GM23338 (cell line): ENCODE data around the gene CAPN10. TPM values are rescaled to one million over a fixed set of nuclear protein-coding genes. Genes with fewer than 3 reads are reported as not detected.

Experiments
- ATAC-seq: fragments of 200-7000 bp; cut with Tn5 transposase; 3 replicates; pipeline ENCODE4 v1.9.1; 2020
- DNase-seq: peaks from one replicate; pipeline ENCODE4 v3.0.0-alpha.2; 2015; ENCODE audit warnings: low spot score
- H2AFZ ChIP-seq: fragments of 200-600 bp; sonication (generic); 2 replicates; pipeline ENCODE4 v1.8.0; 2016; ENCODE audit warnings: antibody characterized with exemption, mild to moderate bottlenecking, moderate library complexity
- H3F3A ChIP-seq: fragments of 200-600 bp; sonication (generic); replicated peaks from 2 replicates; pipeline ENCODE4 v1.8.0; 2017; ENCODE audit warnings: antibody characterized with exemption, mixed run types, low read depth
- H3K27ac ChIP-seq: fragments of 200-600 bp; sonication (generic); 2 replicates; pipeline ENCODE4 v1.6.1; 2016; ENCODE audit warnings: low read depth
- H3K27me3 ChIP-seq: fragments of 200-600 bp; sonication (generic); 2 replicates; pipeline ENCODE4 v1.8.0; 2016; ENCODE audit warnings: mild to moderate bottlenecking, mixed run types, moderate library complexity; ENCODE audit not compliant: insufficient read depth
- H3K36me3 ChIP-seq: fragments of 200-600 bp; sonication (generic); 2 replicates; pipeline ENCODE4 v1.8.0; 2016; ENCODE audit warnings: mild to moderate bottlenecking; ENCODE audit not compliant: insufficient read depth
- H3K4me1 ChIP-seq: fragments of 200-600 bp; sonication (generic); 2 replicates; pipeline ENCODE4 v1.8.0; 2016; ENCODE audit warnings: mild to moderate bottlenecking, moderate library complexity; ENCODE audit not compliant: insufficient read depth
- H3K4me2 ChIP-seq: fragments of 200-600 bp; sonication (generic); 2 replicates; pipeline ENCODE4 v1.7.1; 2017; ENCODE audit warnings: mixed run types
- H3K4me3 ChIP-seq: fragments of 200-600 bp; sonication (generic); 2 replicates; pipeline ENCODE4 v1.6.1; 2016; ENCODE audit warnings: mixed run types
- H3K79me2 ChIP-seq: fragments of 200-600 bp; sonication (generic); replicated peaks from 2 replicates; pipeline ENCODE4 v1.8.0; 2017; ENCODE audit warnings: mild to moderate bottlenecking; ENCODE audit not compliant: insufficient read depth
- H3K9me2 ChIP-seq: fragments of 200-600 bp; sonication (generic); 2 replicates; pipeline ENCODE4 v1.8.0; 2017; ENCODE audit not compliant: insufficient read depth
- H4K20me1 ChIP-seq: fragments of 200-600 bp; sonication (generic); replicated peaks from 2 replicates; pipeline ENCODE4 v1.8.0; 2017; ENCODE audit warnings: mild to moderate bottlenecking; ENCODE audit not compliant: insufficient read depth
- H3K27ac Mint-ChIP-seq: 2 replicates; pipeline ENCODE4 v1.8.0; 2020; ENCODE audit warnings: inconsistent platforms, mild to moderate bottlenecking, moderate library complexity, mixed read lengths
- H3K27me3 Mint-ChIP-seq: 3 replicates; pipeline ENCODE4 v1.8.0; 2022; ENCODE audit warnings: low read depth, mild to moderate bottlenecking, moderate library complexity, mixed read lengths, inconsistent platforms; ENCODE audit not compliant: insufficient read depth, poor library complexity
- H3K36me3 Mint-ChIP-seq: 3 replicates; pipeline ENCODE4 v1.8.0; 2021; ENCODE audit warnings: low read depth, mild to moderate bottlenecking, inconsistent platforms, moderate library complexity, mixed read lengths
- H3K4me1 Mint-ChIP-seq: 3 replicates; pipeline ENCODE4 v1.8.0; 2020; ENCODE audit warnings: mild to moderate bottlenecking, inconsistent platforms, mixed read lengths
- H3K4me3 Mint-ChIP-seq: 3 replicates; pipeline ENCODE4 v1.8.0; 2021; ENCODE audit warnings: moderate library complexity, mild to moderate bottlenecking, inconsistent platforms, mixed read lengths
- H3K9me3 Mint-ChIP-seq: 3 replicates; pipeline ENCODE4 v1.8.0; 2020; ENCODE audit warnings: moderate library complexity, mild to moderate bottlenecking, inconsistent platforms, mixed read lengths
- NANOG ChIP-seq: IDR thresholded peaks from 2 replicates; pipeline ENCODE4 v1.6.1; 2016; ENCODE audit warnings: antibody characterized with exemption, borderline replicate concordance
- STAT1 ChIP-seq: IDR thresholded peaks from one replicate; pipeline ENCODE4 v1.6.1; 2016; ENCODE audit warnings: antibody characterized with exemption; ENCODE audit not compliant: unreplicated experiment
- polyA plus RNA-seq: library from polyadenylated mRNA; unstranded; fragments of >200 nt; fragmentation: Nextera tagmentation; extraction: Ambion mirVana; gene quantifications from 2 replicates; pipeline ENCODE4 v1.2.1, GENCODE V29; 2016
- total RNA-seq: library from RNA; depleted of rRNA; stranded (reverse); fragments of >200 nt; shearing (Covaris generic); gene quantifications from 2 replicates; pipeline ENCODE4 v1.2.3, GENCODE V29; 2014
- TF ChIP-seq, protein P1 (sequence below), 2 experiments: fragments of 200-600 bp in 1 of 2; sonication (generic) in 1 of 2; conservative IDR thresholded peaks; 2 replicates each; pipeline versions ENCODE4 v1.5.1 to v1.6.1; 2016 to 2017; ENCODE audit warnings: antibody characterized with exemption in 2 of 2, low read depth in 2 of 2, mild to moderate bottlenecking in 2 of 2, moderate library complexity in 1 of 2
- TF ChIP-seq, protein P2 (sequence below): IDR thresholded peaks from one replicate; pipeline ENCODE4 v1.6.1; 2018; ENCODE audit warnings: antibody characterized with exemption; ENCODE audit not compliant: unreplicated experiment

The CAPN10 gene
- total and polyA plus RNA-seq, 2 experiments from 2014 or later: 30.2 to 59.8 TPM

DNA sequence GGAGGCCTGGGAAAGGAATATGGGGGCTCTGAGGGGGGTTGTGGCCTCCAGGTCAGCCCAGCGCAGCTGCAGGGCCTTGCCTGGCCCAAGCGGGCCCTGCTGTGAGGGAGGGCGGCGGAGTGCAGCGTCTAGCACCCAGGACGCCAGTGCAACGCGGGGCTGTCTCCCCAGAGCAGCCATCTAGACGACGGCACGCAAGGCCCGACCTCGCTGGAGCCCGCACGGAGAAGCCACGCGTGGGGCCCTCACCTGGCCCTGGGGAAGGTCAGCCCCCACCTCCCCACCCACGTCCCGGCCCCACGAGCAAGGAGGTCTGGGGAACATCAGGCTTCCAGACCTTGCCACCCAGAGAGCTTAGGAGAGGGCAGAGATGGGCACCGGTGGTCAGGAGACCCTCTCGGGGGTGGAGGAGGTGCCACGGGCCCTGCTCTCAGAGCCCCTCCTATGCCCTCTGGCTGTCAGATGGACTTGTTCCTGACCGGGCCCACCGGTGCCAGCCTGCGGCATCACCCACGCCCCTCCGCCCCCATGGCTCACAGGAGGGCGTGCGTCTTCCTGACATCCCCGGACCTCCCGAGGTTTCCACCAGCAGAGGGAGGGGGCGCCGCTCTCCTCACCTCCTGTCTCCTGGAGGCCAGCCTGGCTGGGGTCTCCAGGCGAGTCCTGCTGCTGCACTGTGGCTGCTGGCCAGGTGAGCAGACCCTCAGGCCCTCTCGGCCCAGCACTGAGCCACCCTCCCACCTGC is 55.7 kb downstream of the CAPN10 start:
- H4K20me1 ChIP-seq: no peaks in the 10 kb centered on the region
- H2AFZ ChIP-seq: no peak overlapping the region
- H3K4me3 Mint-ChIP-seq: no peak overlapping the region
- no peaks in the 10 kb centered on the region for H3K36me3 ChIP-seq
- H3F3A ChIP-seq: no peaks in the 10 kb centered on the region
- H3K9me2 ChIP-seq: no peaks in the 10 kb centered on the region
- ATAC-seq (no peak), DNase-seq (no peak)
- no peak overlapping the region for H3K27ac Mint-ChIP-seq
- no peak overlapping the region for H3K27ac ChIP-seq
- H3K27me3 Mint-ChIP-seq: peaks cover 12% of the 10 kb centered on the region
- no peaks in the 10 kb centered on the region for H3K79me2 ChIP-seq
- H3K4me2 ChIP-seq: no peak overlapping the region
- no peaks in the 10 kb centered on the region for H3K4me1 ChIP-seq
- peaks cover 3% of the 10 kb centered on the region; the same call in 1 of the 3 replicates for H3K36me3 Mint-ChIP-seq
- H3K4me1 Mint-ChIP-seq: no peaks in the 10 kb centered on the region
- peaks cover 7% of the 10 kb centered on the region; the same call in 2 of the 3 replicates for H3K9me3 Mint-ChIP-seq
- H3K4me3 ChIP-seq: no peak overlapping the region
- H3K27me3 ChIP-seq: no peaks in the 10 kb centered on the region
- no peak for TF ChIP-seq NANOG
- TF ChIP-seq, protein P1, sequence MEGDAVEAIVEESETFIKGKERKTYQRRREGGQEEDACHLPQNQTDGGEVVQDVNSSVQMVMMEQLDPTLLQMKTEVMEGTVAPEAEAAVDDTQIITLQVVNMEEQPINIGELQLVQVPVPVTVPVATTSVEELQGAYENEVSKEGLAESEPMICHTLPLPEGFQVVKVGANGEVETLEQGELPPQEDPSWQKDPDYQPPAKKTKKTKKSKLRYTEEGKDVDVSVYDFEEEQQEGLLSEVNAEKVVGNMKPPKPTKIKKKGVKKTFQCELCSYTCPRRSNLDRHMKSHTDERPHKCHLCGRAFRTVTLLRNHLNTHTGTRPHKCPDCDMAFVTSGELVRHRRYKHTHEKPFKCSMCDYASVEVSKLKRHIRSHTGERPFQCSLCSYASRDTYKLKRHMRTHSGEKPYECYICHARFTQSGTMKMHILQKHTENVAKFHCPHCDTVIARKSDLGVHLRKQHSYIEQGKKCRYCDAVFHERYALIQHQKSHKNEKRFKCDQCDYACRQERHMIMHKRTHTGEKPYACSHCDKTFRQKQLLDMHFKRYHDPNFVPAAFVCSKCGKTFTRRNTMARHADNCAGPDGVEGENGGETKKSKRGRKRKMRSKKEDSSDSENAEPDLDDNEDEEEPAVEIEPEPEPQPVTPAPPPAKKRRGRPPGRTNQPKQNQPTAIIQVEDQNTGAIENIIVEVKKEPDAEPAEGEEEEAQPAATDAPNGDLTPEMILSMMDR (conservative IDR thresholded peaks at IDR 0.05; ENCODE audit: low read depth in 2 of 2): 0 out of 4 replicates have a peak, but pooled peaks of 1 of the 2 experiments have one; percentile 9

DNA sequence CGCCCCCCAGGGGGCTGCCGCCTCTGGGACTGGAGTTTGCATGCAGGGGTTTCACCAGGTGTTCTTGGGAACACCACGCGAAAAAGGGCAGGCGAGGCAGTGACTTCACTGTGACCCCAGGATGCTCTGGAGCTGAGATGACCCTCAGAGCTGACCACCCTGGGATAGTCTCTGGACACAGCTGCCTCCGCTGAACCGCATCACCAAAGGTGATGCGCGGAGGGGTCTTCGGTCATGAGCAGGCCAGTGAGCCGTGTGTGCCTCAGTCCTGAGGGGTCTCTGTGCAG is 56.2 kb downstream of the CAPN10 start:
- H3K27me3 Mint-ChIP-seq: peaks cover 12% of the 10 kb centered on the region
- H3K36me3 Mint-ChIP-seq: peaks cover 3% of the 10 kb centered on the region; the same call in 1 of the 3 replicates
- Histone ChIP-seq H3K4me2 (no peak overlapping the region), H3K27me3 (no peaks in the 10 kb centered on the region), H3K9me2 (no peaks in the 10 kb centered on the region), H3K27ac (no peak overlapping the region), H3K79me2 (no peaks in the 10 kb centered on the region), H2AFZ (no peak overlapping the region), H3K4me3 (no peak overlapping the region), H3K36me3 (no peaks in the 10 kb centered on the region), H3F3A (no peaks in the 10 kb centered on the region), H3K4me1 (no peaks in the 10 kb centered on the region), H4K20me1 (no peaks in the 10 kb centered on the region)
- DNase-seq (no peak), ATAC-seq (no peak)
- TF ChIP-seq, protein P2, sequence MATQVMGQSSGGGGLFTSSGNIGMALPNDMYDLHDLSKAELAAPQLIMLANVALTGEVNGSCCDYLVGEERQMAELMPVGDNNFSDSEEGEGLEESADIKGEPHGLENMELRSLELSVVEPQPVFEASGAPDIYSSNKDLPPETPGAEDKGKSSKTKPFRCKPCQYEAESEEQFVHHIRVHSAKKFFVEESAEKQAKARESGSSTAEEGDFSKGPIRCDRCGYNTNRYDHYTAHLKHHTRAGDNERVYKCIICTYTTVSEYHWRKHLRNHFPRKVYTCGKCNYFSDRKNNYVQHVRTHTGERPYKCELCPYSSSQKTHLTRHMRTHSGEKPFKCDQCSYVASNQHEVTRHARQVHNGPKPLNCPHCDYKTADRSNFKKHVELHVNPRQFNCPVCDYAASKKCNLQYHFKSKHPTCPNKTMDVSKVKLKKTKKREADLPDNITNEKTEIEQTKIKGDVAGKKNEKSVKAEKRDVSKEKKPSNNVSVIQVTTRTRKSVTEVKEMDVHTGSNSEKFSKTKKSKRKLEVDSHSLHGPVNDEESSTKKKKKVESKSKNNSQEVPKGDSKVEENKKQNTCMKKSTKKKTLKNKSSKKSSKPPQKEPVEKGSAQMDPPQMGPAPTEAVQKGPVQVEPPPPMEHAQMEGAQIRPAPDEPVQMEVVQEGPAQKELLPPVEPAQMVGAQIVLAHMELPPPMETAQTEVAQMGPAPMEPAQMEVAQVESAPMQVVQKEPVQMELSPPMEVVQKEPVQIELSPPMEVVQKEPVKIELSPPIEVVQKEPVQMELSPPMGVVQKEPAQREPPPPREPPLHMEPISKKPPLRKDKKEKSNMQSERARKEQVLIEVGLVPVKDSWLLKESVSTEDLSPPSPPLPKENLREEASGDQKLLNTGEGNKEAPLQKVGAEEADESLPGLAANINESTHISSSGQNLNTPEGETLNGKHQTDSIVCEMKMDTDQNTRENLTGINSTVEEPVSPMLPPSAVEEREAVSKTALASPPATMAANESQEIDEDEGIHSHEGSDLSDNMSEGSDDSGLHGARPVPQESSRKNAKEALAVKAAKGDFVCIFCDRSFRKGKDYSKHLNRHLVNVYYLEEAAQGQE: no peak
- no peak for TF ChIP-seq STAT1
- H3K9me3 Mint-ChIP-seq: peaks cover 4% of the 10 kb centered on the region; the same call in 2 of the 3 replicates
- H3K27ac Mint-ChIP-seq: no peak overlapping the region
- H3K4me1 Mint-ChIP-seq: no peaks in the 10 kb centered on the region
- H3K4me3 Mint-ChIP-seq: no peak overlapping the region
